ENCODE results near the gene GALNT10.

DNA sequence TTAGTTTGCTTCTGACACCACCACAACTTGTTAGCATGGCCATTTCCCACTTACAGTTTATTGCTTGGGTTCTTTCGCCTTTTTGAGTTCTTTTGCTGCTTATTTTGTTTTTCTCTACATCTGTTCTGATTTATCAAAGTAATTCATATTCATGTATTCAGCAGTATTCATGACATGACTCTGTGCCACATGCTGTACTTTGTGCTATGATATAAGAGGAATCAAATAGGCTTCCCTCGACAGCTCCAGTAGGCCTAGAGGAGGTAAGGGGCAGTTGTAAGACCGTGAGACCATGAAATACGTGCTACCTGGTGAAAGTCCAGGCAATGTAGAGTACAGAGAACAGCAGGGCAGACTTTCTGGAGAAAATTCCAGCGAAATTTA, 144.5 kb downstream of the GALNT10 start:
- TF ChIP-seq, protein P1, sequence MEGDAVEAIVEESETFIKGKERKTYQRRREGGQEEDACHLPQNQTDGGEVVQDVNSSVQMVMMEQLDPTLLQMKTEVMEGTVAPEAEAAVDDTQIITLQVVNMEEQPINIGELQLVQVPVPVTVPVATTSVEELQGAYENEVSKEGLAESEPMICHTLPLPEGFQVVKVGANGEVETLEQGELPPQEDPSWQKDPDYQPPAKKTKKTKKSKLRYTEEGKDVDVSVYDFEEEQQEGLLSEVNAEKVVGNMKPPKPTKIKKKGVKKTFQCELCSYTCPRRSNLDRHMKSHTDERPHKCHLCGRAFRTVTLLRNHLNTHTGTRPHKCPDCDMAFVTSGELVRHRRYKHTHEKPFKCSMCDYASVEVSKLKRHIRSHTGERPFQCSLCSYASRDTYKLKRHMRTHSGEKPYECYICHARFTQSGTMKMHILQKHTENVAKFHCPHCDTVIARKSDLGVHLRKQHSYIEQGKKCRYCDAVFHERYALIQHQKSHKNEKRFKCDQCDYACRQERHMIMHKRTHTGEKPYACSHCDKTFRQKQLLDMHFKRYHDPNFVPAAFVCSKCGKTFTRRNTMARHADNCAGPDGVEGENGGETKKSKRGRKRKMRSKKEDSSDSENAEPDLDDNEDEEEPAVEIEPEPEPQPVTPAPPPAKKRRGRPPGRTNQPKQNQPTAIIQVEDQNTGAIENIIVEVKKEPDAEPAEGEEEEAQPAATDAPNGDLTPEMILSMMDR (IDR thresholded peaks at IDR 0.05; ENCODE audit: insufficient read depth, low read length), result no peak
- TF ChIP-seq, protein P2, sequence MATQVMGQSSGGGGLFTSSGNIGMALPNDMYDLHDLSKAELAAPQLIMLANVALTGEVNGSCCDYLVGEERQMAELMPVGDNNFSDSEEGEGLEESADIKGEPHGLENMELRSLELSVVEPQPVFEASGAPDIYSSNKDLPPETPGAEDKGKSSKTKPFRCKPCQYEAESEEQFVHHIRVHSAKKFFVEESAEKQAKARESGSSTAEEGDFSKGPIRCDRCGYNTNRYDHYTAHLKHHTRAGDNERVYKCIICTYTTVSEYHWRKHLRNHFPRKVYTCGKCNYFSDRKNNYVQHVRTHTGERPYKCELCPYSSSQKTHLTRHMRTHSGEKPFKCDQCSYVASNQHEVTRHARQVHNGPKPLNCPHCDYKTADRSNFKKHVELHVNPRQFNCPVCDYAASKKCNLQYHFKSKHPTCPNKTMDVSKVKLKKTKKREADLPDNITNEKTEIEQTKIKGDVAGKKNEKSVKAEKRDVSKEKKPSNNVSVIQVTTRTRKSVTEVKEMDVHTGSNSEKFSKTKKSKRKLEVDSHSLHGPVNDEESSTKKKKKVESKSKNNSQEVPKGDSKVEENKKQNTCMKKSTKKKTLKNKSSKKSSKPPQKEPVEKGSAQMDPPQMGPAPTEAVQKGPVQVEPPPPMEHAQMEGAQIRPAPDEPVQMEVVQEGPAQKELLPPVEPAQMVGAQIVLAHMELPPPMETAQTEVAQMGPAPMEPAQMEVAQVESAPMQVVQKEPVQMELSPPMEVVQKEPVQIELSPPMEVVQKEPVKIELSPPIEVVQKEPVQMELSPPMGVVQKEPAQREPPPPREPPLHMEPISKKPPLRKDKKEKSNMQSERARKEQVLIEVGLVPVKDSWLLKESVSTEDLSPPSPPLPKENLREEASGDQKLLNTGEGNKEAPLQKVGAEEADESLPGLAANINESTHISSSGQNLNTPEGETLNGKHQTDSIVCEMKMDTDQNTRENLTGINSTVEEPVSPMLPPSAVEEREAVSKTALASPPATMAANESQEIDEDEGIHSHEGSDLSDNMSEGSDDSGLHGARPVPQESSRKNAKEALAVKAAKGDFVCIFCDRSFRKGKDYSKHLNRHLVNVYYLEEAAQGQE (IDR thresholded peaks at IDR 0.05; ENCODE audit: insufficient replicate concordance, low read depth), result no peak

Data from HL-60 (cell line).